Measurements from ENCODE around the gene TMED9.
"Not testable (repeated sequence)": the region's sequence is repeated elsewhere in the genome, so short reads cannot be mapped to it uniquely, and the experiment has no call there.

The TMED9 gene

DNA sequence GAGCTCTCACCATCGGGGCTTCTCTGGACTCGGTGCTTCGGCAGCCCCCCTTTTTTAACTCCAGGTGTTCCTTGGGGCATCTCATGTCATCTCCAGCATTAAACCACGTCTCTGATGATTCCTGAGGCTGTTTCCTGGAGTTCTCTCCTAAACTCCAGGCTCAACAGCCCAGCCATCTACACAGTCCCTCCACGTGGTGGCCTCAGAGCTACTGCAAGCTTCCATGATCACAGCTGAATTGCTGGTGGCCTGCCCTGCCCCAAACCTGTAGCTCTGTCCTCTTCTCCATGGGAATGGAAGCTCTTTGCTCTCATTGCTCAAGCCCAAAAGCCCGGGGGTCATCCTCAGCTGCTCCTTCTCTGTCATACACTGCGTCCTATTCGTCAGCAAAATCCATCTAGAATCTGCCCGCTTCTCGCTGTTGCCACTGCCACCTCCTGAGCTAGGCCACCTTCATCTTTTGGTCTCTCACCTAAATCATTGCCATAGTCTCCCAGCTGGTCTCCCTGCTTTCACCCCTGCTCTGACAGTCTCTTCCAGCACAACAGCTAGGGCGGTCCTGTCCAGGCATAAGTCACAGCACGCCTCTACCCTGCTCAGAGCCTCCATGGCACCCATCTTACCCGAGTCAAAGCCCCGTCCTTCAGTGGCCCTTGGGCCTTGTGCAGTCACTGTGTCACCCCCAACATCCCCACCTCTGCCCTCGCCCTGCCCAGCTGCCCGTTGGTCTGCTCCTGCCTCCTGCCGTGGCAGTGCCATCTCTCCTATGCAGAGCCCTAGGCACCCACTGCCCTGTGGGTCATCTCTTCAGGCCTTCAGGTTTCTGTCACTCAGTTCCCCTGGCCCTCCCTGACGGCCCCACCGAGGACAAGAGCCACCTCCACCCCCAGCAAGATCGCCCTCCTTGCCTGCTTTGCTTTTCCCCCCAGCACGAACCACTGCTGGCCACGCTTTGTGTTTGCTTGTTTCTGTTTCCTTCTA is 14.4 kb downstream of the TMED9 start:
- no peak for DNase-seq (ENCODE audit: low read depth)

GRCh38 chr5:177607115-177607451 is 15.1 kb downstream of the TMED9 start:
- no peak for DNase-seq (ENCODE audit: low read depth)

- peak; percentile 81 for DNase-seq (ENCODE audit: low read depth)
Observed at GRCh38 chr5:177607452-177608192, 15.6 kb downstream of the TMED9 start.

- DNase-seq (ENCODE audit: low read depth) = no peak
Observed at GRCh38 chr5:177608243-177609075, 16.5 kb downstream of the TMED9 start.

GRCh38 chr5:177609076-177610059 is 17.4 kb downstream of the TMED9 start:
- no peak for DNase-seq (ENCODE audit: low read depth)

DNA sequence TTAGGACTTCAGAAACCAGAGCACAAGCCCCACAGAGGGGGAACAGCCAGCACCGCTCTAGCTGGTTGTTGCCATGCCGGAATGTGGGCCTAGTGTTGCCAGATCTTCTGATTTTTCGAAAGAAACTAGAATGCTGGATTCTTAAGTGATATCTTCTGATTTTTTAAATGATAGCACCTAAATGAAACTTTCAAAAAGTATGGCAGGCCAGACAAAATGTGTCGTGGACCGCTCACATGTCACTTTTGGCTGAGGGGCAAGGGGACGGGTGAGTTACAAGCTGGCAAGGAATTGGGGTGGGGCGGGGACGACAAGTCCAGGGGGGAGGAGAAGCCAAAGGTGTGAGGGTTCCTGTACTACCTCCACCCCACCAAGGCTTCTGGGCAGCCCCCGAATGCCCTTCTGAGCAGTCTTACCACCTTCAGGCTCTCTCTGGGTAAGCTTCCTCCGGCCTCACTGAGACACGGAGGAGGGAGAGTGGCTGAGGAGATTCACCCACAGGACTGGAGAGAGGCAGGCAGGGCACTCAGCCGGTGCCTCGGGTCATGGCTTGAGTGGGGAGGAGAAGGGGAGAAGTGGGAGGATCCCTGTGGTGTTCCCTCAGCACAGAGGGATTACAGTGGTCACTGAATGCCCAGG is 18.2 kb downstream of the TMED9 start:
- DNase-seq (ENCODE audit: low read depth) = no peak

- no peak for DNase-seq (ENCODE audit: low read depth)
Observed at GRCh38 chr5:177610770-177611445, 18.9 kb downstream of the TMED9 start.

DNA sequence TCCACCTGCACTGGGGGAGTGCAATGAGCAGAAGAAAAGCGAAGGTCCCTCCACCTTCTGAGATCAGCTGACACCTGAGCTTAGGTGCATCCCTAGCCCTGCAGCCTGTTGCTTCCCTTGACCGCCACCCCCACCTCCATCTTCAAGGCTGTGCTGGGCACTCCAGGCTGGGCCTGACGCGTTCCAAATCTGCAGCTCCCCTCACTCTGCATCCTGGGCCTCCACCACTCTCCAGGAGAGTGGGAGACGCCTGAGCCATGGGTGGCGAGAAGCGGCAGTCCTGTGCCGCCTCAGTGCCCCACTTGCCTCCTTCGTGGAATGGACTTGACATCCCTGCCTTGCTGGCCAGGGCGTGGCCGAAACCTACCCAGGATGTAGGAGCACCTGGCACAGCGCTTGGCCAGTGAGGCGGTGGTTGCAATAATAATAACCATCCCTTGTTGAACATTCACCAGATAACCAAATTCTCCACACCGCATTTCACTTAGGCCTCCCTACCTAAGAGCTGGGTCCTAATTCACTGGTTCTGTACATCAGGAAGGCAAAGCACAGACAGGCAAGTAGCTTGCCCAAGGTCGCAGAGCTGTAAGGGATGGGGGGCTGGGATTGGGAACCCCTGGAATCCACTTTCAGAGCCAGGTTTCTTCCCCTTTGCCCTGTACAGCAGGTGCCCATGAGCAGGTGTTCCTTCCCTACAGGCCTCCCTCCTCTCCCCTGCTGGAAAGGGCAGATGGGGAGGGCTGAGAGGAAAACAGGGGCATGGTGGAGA is 19.6 kb downstream of the TMED9 start:
- no peak for DNase-seq (ENCODE audit: low read depth)

GRCh38 chr5:177612215-177612673 is 20.2 kb downstream of the TMED9 start:
- no peak for DNase-seq (ENCODE audit: low read depth)

DNA sequence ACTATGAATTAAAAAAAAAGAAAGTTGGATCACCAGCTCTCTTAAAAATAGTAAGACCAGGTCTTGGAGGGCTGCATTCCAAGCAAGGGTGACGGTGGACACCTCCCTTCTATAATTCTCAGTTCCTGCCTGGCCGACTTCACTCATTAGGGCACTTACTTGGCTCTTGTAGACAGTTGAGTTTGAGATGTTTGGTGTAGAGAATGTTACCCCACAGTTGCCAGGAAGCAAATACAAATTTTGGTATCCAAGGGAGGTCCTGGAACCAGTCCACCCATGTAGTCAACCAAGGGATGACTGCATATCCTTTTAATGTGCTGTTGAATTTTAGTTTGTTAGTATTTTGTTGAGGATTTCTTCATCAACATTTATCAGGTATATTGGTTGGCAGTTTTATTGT is 28.6 kb downstream of the TMED9 start:
- no peak for DNase-seq (ENCODE audit: low read depth)

- DNase-seq (ENCODE audit: low read depth) = not testable (repeated sequence)
Observed at GRCh38 chr5:177624172-177624571, 32.2 kb downstream of the TMED9 start.

DNA sequence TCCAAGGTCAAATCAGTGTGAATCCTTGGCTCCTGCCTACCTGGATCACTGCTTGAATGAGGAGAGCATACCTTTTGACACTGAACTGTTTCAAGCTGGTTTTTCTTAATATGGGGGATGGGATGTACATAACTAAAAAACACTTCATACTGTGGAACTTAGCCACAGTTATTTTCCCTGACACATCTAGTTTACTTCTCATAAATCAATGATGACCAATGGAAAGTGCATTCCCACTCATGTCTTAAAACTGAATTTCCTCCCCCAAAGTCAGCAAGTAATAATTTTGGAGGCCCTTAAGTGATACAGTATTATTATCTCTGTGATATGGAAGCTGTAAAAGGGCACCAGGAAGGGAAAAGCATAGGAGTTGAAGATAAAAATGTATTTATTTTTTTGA is 38.2 kb downstream of the TMED9 start:
- DNase-seq (ENCODE audit: low read depth) = not testable (repeated sequence)

- DNase-seq (ENCODE audit: low read depth) = not testable (repeated sequence)
Observed at GRCh38 chr5:177634912-177635311, 42.9 kb downstream of the TMED9 start.

- not testable (repeated sequence) for DNase-seq (ENCODE audit: low read depth)
Observed at GRCh38 chr5:177645462-177645861, 53.5 kb downstream of the TMED9 start.
